Type B pancreatic cell (in vitro differentiated cells): ENCODE data around the gene AR. TPM values are rescaled to one million over a fixed set of nuclear protein-coding genes. Genes with fewer than 3 reads are reported as not detected.
"Not testable (repeated sequence)": the region's sequence is repeated elsewhere in the genome, so short reads cannot be mapped to it uniquely, and the experiment has no call there.

ENCODE experiments used
- DNase-seq: peaks from one replicate; pipeline ENCODE4 v3.0.0; 2021; ENCODE audit warnings: mixed read lengths; ENCODE audit not compliant: unreplicated experiment; ENCODE audit errors: extremely low spot score
- H3K27ac Mint-ChIP-seq: 2 replicates; pipeline ENCODE4 v1.8.0; 2021; ENCODE audit warnings: mild to moderate bottlenecking, mixed read lengths
- H3K27me3 Mint-ChIP-seq: 2 replicates; pipeline ENCODE4 v1.8.0; 2021; ENCODE audit warnings: mixed read lengths
- H3K36me3 Mint-ChIP-seq: 2 replicates; pipeline ENCODE4 v1.8.0; 2021; ENCODE audit warnings: mixed read lengths
- H3K4me1 Mint-ChIP-seq: one replicate; pipeline ENCODE4 v1.8.0; 2021; ENCODE audit warnings: mixed read lengths; ENCODE audit not compliant: unreplicated experiment
- H3K4me3 Mint-ChIP-seq: 2 replicates; pipeline ENCODE4 v1.8.0; 2021; ENCODE audit warnings: mild to moderate bottlenecking, mixed read lengths
- H3K9me3 Mint-ChIP-seq: 2 replicates; pipeline ENCODE4 v1.8.0; 2021; ENCODE audit warnings: mixed read lengths
- CTCF ChIP-seq: fragments of 200-600 bp; sonication (generic); conservative IDR thresholded peaks from 2 replicates; pipeline ENCODE4 v1.5.0; 2021; ENCODE audit warnings: antibody characterized with exemption, mild to moderate bottlenecking
- total RNA-seq: library from RNA; stranded (reverse); gene quantifications from 2 replicates; pipeline ENCODE4 v1.2.1, GENCODE V29; 2021; ENCODE audit warnings: low replicate concordance

The AR gene
- total RNA-seq, 1 donor from 2014 or later, result 1.5 TPM

GRCh38 chrX:67622053-67622585 lies 78.3 kb downstream of the AR start:
- no peak for DNase-seq
- Mint-ChIP-seq H3K36me3 (no peaks in the 10 kb centered on the region), H3K4me3 (no peak overlapping the region), H3K9me3 (no peaks in the 10 kb centered on the region), H3K4me1 (no peaks in the 10 kb centered on the region), H3K27ac (no peak overlapping the region), H3K27me3 (no peaks in the 10 kb centered on the region)
- no peak for TF ChIP-seq CTCF

GRCh38 chrX:67624325-67624724 lies 80.5 kb downstream of the AR start:
- no peak for DNase-seq
- Mint-ChIP-seq H3K27me3 (no peaks in the 10 kb centered on the region), H3K9me3 (no peaks in the 10 kb centered on the region), H3K27ac (no peak overlapping the region), H3K4me3 (no peak overlapping the region), H3K4me1 (no peaks in the 10 kb centered on the region), H3K36me3 (no peaks in the 10 kb centered on the region)
- TF ChIP-seq CTCF, result no peak

- Mint-ChIP-seq H3K36me3 (no peaks in the 10 kb centered on the region), H3K27ac (no peak overlapping the region), H3K27me3 (no peaks in the 10 kb centered on the region), H3K9me3 (no peaks in the 10 kb centered on the region), H3K4me3 (no peak overlapping the region), H3K4me1 (no peaks in the 10 kb centered on the region)
- TF ChIP-seq CTCF, result no peak
- DNase-seq, result no peak
These were observed 91.6 kb downstream of the AR start for GRCh38 chrX:67635424-67635823.

GRCh38 chrX:67636532-67636931 lies 92.7 kb downstream of the AR start:
- no peaks in the 10 kb centered on the region for H3K9me3 Mint-ChIP-seq
- no peak overlapping the region for H3K4me3 Mint-ChIP-seq
- no peak overlapping the region for H3K27ac Mint-ChIP-seq
- H3K4me1 Mint-ChIP-seq, result no peaks in the 10 kb centered on the region
- DNase-seq, result no peak
- TF ChIP-seq CTCF, result no peak
- no peaks in the 10 kb centered on the region for H3K36me3 Mint-ChIP-seq
- H3K27me3 Mint-ChIP-seq, result no peaks in the 10 kb centered on the region

- not testable (repeated sequence) for H3K27ac Mint-ChIP-seq, H3K27me3 Mint-ChIP-seq, H3K36me3 Mint-ChIP-seq, H3K9me3 Mint-ChIP-seq, DNase-seq, H3K4me1 Mint-ChIP-seq, H3K4me3 Mint-ChIP-seq
These were observed 93.5 kb downstream of the AR start for GRCh38 chrX:67637293-67637692.

- DNase-seq, result no peak
- no peak overlapping the region for H3K4me3 Mint-ChIP-seq
These were observed 104.5 kb downstream of the AR start for GRCh38 chrX:67648361-67648760.

More at GRCh38 chrX:67648361-67648760, 104.5 kb downstream of the AR start:
- Mint-ChIP-seq H3K27ac (no peak overlapping the region), H3K4me1 (no peaks in the 10 kb centered on the region), H3K9me3 (no peaks in the 10 kb centered on the region), H3K27me3 (no peaks in the 10 kb centered on the region), H3K36me3 (no peaks in the 10 kb centered on the region)
- TF ChIP-seq CTCF, result no peak
